ENCODE measurements around the gene RTKN2.
"Not testable (repeated sequence)": the region's sequence is repeated elsewhere in the genome, so short reads cannot be mapped to it uniquely, and the experiment has no call there.

RTKN2 gene

DNA sequence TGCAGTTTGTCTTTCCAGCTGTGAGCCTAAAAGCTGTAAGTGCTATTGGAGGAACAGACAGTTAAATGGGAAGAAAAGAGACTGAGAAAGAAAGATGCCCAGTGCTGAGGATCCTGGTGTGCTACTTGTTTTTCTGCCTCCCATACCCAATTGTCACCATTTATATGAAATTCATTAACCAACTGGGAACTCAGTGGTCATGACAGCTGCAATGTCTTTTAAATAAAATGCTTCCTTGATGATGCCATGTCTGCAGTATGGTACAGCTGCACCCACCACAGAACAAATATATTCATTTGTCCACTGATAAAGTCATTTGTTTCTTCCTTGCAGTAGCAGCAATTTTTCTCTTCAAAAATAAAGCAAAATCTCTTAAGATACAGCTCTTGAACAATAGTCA is 15.6 kb upstream of the RTKN2 start:
- no peaks in the 10 kb centered on the region for H3K4me1 ChIP-seq (ENCODE audit: control insufficient read depth, insufficient read depth, low read length)
- no peak overlapping the region for H3K4me3 ChIP-seq (ENCODE audit: insufficient read depth, low read depth, low read length)
- no peaks in the 10 kb centered on the region for H3K9me3 ChIP-seq (ENCODE audit: control insufficient read depth, low read length)
- no peaks in the 10 kb centered on the region for H3K27me3 ChIP-seq (ENCODE audit: control insufficient read depth, insufficient read depth, low read length, poor library complexity, severe bottlenecking)
- H3K36me3 ChIP-seq (ENCODE audit: control insufficient read depth, insufficient read depth, low read length): no peaks in the 10 kb centered on the region
- H3K27ac ChIP-seq (ENCODE audit: insufficient read depth, low read depth, low read length, poor library complexity, severe bottlenecking): no peak overlapping the region

DNA sequence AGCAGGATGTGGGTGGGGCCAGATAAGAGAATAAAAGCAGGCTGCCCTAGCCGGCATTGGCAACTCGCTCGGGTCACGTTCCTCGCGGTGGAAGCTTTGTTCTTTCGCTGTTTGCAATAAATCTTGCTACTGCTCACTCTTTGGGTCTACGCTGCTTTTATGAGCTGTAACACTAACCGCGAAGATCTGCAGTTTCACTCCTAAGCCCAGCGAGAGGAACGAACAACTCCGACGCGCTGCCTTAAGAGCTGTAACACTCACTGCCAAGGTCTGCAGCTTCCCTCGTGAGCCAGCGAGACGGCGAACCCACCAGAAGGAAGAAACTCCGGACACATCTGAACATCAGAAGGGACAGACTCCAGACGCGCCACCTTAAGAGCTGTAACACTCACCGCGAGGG is 12.7 kb upstream of the RTKN2 start:
- not testable (repeated sequence) for H3K36me3 ChIP-seq (ENCODE audit: control insufficient read depth, insufficient read depth, low read length); H3K27ac ChIP-seq (ENCODE audit: insufficient read depth, low read depth, low read length, poor library complexity, severe bottlenecking); H3K4me1 ChIP-seq (ENCODE audit: control insufficient read depth, insufficient read depth, low read length); H3K9me3 ChIP-seq (ENCODE audit: control insufficient read depth, low read length); H3K4me3 ChIP-seq (ENCODE audit: insufficient read depth, low read depth, low read length); H3K27me3 ChIP-seq (ENCODE audit: control insufficient read depth, insufficient read depth, low read length, poor library complexity, severe bottlenecking)
- WGBS, 2 experiments: 92 to 97% methylated on average over 24 of the region's 24 CpGs

DNA sequence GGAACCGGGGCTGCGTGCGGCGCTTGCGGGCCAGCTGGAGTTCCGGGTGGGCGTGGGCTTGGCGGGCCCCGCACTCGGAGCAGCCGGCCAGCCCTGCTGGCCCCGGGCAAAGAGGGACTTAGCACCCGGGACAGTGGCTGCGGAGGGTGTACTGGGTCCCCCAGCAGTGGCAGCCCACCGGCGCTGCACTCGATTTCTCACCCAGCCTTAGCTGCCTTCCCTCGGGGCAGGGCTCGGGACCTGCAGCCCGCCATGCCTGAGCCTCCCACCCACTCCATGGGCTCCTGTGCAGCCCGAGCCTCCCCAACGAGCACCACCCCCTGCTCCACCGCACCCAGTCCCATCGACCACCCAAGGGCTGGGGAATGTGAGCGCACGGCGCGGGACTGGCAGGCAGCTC is 11.7 kb upstream of the RTKN2 start:
- not testable (repeated sequence) for H3K36me3 ChIP-seq (ENCODE audit: control insufficient read depth, insufficient read depth, low read length); H3K27ac ChIP-seq (ENCODE audit: insufficient read depth, low read depth, low read length, poor library complexity, severe bottlenecking); H3K4me1 ChIP-seq (ENCODE audit: control insufficient read depth, insufficient read depth, low read length); H3K9me3 ChIP-seq (ENCODE audit: control insufficient read depth, low read length); H3K27me3 ChIP-seq (ENCODE audit: control insufficient read depth, insufficient read depth, low read length, poor library complexity, severe bottlenecking); H3K4me3 ChIP-seq (ENCODE audit: insufficient read depth, low read depth, low read length)
- 95% methylated on average over 28 of the region's 28 CpGs for WGBS, 2 experiments

DNA sequence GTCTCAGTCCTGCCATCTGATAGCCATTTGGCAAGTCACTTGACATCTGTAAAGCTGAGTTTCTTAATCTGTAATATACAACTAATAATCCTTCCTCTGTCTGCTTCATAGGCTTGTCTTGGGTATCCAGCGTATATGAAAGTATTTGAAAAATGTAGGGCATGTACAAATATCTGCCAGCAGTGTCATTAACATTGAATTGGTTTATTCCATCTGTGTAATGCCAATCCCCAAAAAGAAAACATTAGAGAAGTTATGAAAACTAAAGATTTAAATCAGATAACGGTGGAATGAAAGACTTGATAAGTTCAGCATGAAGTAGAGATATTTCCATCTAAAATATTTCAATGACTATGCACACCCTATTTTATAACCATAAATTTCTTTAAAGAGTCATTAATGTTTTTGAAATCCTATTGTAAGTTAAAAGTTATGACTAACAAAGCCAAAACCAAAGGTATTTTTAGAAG is 9.8 kb upstream of the RTKN2 start:
- 100% methylated on average over 1 of the region's 2 CpGs; no CpG with 5 or more reads in 1 of the 2 experiments for WGBS, 2 experiments
- H3K4me3 ChIP-seq (ENCODE audit: insufficient read depth, low read depth, low read length): no peak overlapping the region
- no peak overlapping the region for H3K27ac ChIP-seq (ENCODE audit: insufficient read depth, low read depth, low read length, poor library complexity, severe bottlenecking)
- H3K4me1 ChIP-seq (ENCODE audit: control insufficient read depth, insufficient read depth, low read length): no peaks in the 10 kb centered on the region
- no peaks in the 10 kb centered on the region for H3K27me3 ChIP-seq (ENCODE audit: control insufficient read depth, insufficient read depth, low read length, poor library complexity, severe bottlenecking)
- no peaks in the 10 kb centered on the region for H3K36me3 ChIP-seq (ENCODE audit: control insufficient read depth, insufficient read depth, low read length)
- no peaks in the 10 kb centered on the region for H3K9me3 ChIP-seq (ENCODE audit: control insufficient read depth, low read length)

DNA sequence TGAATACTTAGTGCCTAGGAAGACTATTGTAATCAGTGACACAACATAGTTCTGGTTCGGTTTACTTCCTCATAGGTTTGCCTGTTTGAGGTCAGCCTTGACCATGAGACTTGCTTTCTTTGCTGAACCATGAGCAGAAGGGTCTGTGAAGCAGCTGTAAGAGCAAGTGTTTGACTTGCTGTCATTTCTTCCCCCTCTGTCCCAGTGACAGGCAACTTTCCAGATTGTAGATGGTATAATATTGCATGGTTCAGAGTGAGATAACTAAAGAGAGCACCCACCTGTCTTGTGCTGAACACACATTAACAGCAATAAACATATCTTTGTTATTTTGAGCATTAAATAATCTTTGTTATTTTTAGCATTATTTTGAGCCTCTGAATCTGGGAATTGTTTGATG is 9.3 kb upstream of the RTKN2 start:
- H3K4me1 ChIP-seq (ENCODE audit: control insufficient read depth, insufficient read depth, low read length): no peaks in the 10 kb centered on the region
- H3K9me3 ChIP-seq (ENCODE audit: control insufficient read depth, low read length): no peaks in the 10 kb centered on the region
- no peaks in the 10 kb centered on the region for H3K36me3 ChIP-seq (ENCODE audit: control insufficient read depth, insufficient read depth, low read length)
- 92 to 96% methylated on average over 1 of the region's 1 CpG for WGBS, 2 experiments
- no peak overlapping the region for H3K27ac ChIP-seq (ENCODE audit: insufficient read depth, low read depth, low read length, poor library complexity, severe bottlenecking)
- no peak overlapping the region for H3K4me3 ChIP-seq (ENCODE audit: insufficient read depth, low read depth, low read length)
- H3K27me3 ChIP-seq (ENCODE audit: control insufficient read depth, insufficient read depth, low read length, poor library complexity, severe bottlenecking): no peaks in the 10 kb centered on the region

DNA sequence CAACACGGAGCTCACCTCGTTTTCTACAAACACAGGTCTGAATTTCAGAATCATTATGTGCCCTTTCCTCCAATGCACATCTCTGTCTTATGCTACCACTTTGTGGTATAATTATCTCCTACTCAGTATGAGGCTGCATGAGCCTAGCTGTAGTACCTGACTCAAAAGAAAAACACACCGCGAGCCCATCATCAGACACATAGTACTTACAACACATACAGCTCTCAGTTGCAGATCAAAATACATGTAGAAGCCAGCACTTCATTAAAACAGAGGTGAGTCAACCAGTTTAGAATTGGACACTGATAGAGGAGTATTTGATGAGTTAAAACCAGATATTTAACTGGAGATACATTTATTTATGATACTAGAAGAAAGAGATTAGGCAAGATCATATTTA is 1.4 kb upstream of the RTKN2 start:
- no peaks in the 10 kb centered on the region for H3K36me3 ChIP-seq (ENCODE audit: control insufficient read depth, insufficient read depth, low read length)
- WGBS, 2 experiments: 93% methylated on average over 4 of the region's 4 CpGs

DNA sequence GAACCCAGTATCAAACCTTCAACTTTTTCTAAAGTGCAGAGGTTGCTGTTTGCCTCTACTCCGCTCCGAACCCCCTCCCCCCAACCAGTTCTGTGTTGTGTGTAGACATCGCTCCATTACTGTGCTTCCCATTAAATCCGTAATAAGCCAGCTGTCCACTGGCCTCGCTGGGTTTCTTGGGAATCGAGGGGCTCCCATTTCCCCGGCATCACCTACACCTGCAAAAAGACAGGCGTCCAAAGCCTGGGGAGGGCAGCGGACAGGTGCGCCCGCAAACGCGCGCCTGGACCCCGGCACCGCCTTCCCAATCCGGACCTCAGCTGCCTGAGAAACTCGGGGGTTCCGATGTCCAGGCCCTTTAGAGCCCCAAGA is 631 bp downstream of the RTKN2 start:
- Histone ChIP-seq H3K4me1 (ENCODE audit: control insufficient read depth, insufficient read depth, low read length) (peaks cover 13% of the 10 kb centered on the region), H3K4me3 (ENCODE audit: insufficient read depth, low read depth, low read length) (peak overlapping the region; percentile 97), H3K36me3 (ENCODE audit: control insufficient read depth, insufficient read depth, low read length) (no peaks in the 10 kb centered on the region), H3K9me3 (ENCODE audit: control insufficient read depth, low read length) (no peaks in the 10 kb centered on the region), H3K27ac (ENCODE audit: insufficient read depth, low read depth, low read length, poor library complexity, severe bottlenecking) (peak overlapping the region; percentile 70), H3K27me3 (ENCODE audit: control insufficient read depth, insufficient read depth, low read length, poor library complexity, severe bottlenecking) (peaks cover 16% of the 10 kb centered on the region)
- WGBS, 2 experiments: 0% methylated on average over 19 of the region's 19 CpGs

More for the DNA sequence above, 1.4 kb upstream of the RTKN2 start:
- H3K27ac ChIP-seq (ENCODE audit: insufficient read depth, low read depth, low read length, poor library complexity, severe bottlenecking): no peak overlapping the region
- peaks cover 13% of the 10 kb centered on the region for H3K4me1 ChIP-seq (ENCODE audit: control insufficient read depth, insufficient read depth, low read length)
- H3K4me3 ChIP-seq (ENCODE audit: insufficient read depth, low read depth, low read length): no peak overlapping the region
- H3K27me3 ChIP-seq (ENCODE audit: control insufficient read depth, insufficient read depth, low read length, poor library complexity, severe bottlenecking): peaks cover 16% of the 10 kb centered on the region
- no peaks in the 10 kb centered on the region for H3K9me3 ChIP-seq (ENCODE audit: control insufficient read depth, low read length)

DNA sequence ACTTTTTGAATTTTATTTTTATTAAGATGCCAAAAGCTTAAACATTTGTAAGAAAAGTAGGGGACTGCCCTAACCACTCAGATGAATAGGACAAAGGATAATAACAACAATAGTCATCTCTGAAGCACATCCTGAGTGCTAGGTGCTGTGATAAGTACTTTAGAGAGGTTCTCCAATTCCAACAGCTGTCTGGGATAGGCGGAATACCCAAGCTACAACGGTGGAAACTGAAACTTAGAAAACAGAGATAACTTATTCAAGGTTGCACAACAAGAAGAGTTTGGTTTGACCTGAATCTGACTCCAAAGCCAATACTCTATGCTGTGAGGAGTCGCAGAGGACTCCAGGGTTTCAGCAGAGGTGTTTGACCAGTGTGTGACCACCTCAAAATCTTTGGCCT is 2.0 kb downstream of the RTKN2 start:
- H3K27ac ChIP-seq (ENCODE audit: insufficient read depth, low read depth, low read length, poor library complexity, severe bottlenecking): no peak overlapping the region
- 89 to 94% methylated on average over 3 of the region's 3 CpGs for WGBS, 2 experiments

DNA sequence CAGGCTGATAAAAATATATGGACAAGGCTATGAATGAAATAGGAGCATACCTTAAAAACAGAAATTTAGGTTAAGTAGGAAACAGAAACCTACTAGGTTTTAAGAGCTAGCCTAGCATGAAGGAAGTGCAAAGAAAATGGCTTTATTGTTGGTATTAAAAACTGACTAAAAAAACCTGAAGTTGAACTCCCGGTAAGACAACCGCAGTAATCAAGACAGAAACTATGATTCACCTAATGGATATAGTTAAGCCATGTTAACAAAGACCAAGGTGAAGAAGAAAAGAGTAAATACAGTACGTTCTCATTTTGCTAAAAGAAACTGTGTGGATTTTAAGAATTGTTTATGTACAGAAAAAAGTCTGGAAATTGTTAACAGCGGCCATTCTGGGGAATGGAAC is 2.5 kb downstream of the RTKN2 start:
- WGBS, 2 experiments: 73% methylated on average over 4 of the region's 4 CpGs
- H3K4me1 ChIP-seq (ENCODE audit: control insufficient read depth, insufficient read depth, low read length): peaks cover 13% of the 10 kb centered on the region
- no peak overlapping the region for H3K27ac ChIP-seq (ENCODE audit: insufficient read depth, low read depth, low read length, poor library complexity, severe bottlenecking)
- no peak overlapping the region for H3K4me3 ChIP-seq (ENCODE audit: insufficient read depth, low read depth, low read length)
- H3K27me3 ChIP-seq (ENCODE audit: control insufficient read depth, insufficient read depth, low read length, poor library complexity, severe bottlenecking): peaks cover 16% of the 10 kb centered on the region
- H3K36me3 ChIP-seq (ENCODE audit: control insufficient read depth, insufficient read depth, low read length): no peaks in the 10 kb centered on the region
- no peaks in the 10 kb centered on the region for H3K9me3 ChIP-seq (ENCODE audit: control insufficient read depth, low read length)

More for the DNA sequence above, 2.0 kb downstream of the RTKN2 start:
- Histone ChIP-seq H3K36me3 (ENCODE audit: control insufficient read depth, insufficient read depth, low read length) (no peaks in the 10 kb centered on the region), H3K27me3 (ENCODE audit: control insufficient read depth, insufficient read depth, low read length, poor library complexity, severe bottlenecking) (peaks cover 16% of the 10 kb centered on the region), H3K4me1 (ENCODE audit: control insufficient read depth, insufficient read depth, low read length) (peaks cover 13% of the 10 kb centered on the region), H3K9me3 (ENCODE audit: control insufficient read depth, low read length) (no peaks in the 10 kb centered on the region), H3K4me3 (ENCODE audit: insufficient read depth, low read depth, low read length) (no peak overlapping the region)

DNA sequence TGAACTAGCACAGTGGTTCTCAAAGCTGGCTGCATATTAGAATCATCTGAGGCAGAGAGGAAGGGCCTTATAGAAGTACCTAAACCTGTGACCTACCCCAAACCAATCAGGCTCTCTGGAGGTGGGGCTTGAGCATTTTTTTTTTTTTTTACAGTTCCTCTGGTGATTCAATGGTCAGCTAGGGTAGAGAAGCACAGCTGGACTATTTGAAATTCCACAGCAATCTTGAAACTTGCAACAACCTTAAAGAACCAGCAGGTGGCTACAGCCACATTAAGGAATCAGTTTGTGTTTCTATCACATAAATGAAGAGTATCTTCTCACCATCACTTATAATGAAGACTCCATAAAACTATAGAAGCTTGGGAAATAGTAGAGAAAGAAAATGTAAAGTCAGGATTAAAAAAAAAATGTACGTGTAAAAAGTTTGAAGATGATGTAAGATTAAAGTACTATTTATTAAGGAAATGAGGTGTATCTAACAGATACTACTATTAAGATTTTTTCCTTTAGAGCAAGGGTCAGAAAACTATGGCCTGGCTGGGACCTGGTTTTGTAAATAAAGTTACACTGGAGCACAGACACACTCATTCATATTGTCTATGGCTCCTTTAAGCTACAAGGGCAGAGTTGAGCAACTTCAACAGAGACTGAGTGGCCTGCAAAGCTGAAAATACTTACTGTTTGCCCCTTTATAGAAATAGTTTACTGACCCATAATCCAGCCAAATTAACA is 3.8 kb downstream of the RTKN2 start:
- H3K27ac ChIP-seq (ENCODE audit: insufficient read depth, low read depth, low read length, poor library complexity, severe bottlenecking): peak overlapping the region; percentile 32
- H3K9me3 ChIP-seq (ENCODE audit: control insufficient read depth, low read length): no peaks in the 10 kb centered on the region
- H3K36me3 ChIP-seq (ENCODE audit: control insufficient read depth, insufficient read depth, low read length): no peaks in the 10 kb centered on the region
- WGBS, 2 experiments: 20 to 38% methylated on average over 1 of the region's 1 CpG
- H3K27me3 ChIP-seq (ENCODE audit: control insufficient read depth, insufficient read depth, low read length, poor library complexity, severe bottlenecking): peaks cover 10% of the 10 kb centered on the region
- H3K4me1 ChIP-seq (ENCODE audit: control insufficient read depth, insufficient read depth, low read length): peaks cover 13% of the 10 kb centered on the region
- H3K4me3 ChIP-seq (ENCODE audit: insufficient read depth, low read depth, low read length): no peak overlapping the region

DNA sequence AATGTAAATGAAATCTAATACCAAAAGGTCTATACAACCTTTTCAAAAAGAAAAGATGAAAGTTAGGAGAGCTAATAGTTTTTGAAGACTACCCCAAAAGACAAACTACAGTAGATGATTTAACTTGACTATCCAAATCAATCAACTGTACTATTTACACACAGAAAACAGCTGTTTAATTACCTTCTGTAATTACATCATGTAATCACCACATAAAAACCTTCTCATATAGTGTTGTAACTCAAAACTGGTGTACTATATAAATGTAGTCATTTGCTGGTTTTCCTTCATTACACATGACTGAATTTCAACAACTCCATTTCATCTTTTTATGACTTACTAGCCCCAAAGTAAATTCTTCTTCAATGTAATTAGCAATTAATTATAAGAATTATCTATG is 4.5 kb downstream of the RTKN2 start:
- Histone ChIP-seq H3K36me3 (ENCODE audit: control insufficient read depth, insufficient read depth, low read length) (no peaks in the 10 kb centered on the region), H3K4me3 (ENCODE audit: insufficient read depth, low read depth, low read length) (no peak overlapping the region), H3K27me3 (ENCODE audit: control insufficient read depth, insufficient read depth, low read length, poor library complexity, severe bottlenecking) (peaks cover 2% of the 10 kb centered on the region), H3K4me1 (ENCODE audit: control insufficient read depth, insufficient read depth, low read length) (peaks cover 13% of the 10 kb centered on the region), H3K27ac (ENCODE audit: insufficient read depth, low read depth, low read length, poor library complexity, severe bottlenecking) (no peak overlapping the region), H3K9me3 (ENCODE audit: control insufficient read depth, low read length) (no peaks in the 10 kb centered on the region)
